Lung microvascular endothelial cell (primary cell): ENCODE measurements around the gene CRKL. TPM values are rescaled to one million over a fixed set of nuclear protein-coding genes. Genes with fewer than 3 reads are reported as not detected.

Experiments
- DNase-seq, 2 donors: peaks; one replicate each; pipeline versions ENCODE4 v3.0.0 to v3.0.0-alpha.2; 2010; ENCODE audit warnings: low read depth in 2 of 2
- total RNA-seq: library from RNA; depleted of rRNA; stranded (reverse); fragments of >200 nt; gene quantifications from 2 replicates; pipeline ENCODE4 v1.2.1, GENCODE V29; 2014

Gene CRKL
- total RNA-seq, 1 donor from 2014 or later = 34.3 TPM

DNA sequence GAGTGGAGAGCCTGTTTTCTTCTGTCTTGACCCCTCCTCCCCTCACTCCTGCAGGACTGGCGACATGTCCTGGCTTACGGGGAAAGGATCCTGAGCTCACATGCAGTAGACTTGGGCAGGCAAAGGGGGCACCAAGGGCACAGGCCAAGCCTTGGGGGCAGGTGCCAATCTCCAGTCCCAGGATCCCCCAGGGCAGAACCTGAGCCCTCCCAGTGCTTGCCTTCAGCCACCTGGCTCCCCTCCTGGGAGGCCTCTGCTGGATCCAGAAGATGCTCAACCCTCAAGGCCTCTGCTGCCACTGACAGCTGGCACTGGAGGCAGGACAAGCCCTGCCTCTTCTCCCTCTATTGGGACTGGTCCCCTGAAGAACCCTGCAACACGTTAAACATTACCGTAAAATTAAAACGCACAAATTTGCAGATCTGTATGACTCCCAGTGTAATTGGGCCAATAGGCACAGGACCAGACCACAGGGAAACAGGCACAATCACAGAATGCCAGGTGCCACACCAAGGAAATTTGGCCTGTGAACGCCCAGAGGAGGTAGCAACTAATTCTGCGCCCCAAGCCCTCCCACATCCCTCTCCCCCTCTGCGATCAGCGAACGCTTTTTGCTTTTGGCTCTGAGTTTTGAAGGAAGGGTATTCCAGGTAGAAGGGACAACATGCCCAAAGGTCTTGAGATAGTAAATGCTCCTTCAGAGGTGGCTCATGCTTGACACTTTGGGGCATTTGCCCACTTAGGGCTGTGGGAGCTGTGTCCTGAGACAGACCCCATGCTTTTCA lies 63.9 kb downstream of the CRKL start:
- DNase-seq = no peak

DNA sequence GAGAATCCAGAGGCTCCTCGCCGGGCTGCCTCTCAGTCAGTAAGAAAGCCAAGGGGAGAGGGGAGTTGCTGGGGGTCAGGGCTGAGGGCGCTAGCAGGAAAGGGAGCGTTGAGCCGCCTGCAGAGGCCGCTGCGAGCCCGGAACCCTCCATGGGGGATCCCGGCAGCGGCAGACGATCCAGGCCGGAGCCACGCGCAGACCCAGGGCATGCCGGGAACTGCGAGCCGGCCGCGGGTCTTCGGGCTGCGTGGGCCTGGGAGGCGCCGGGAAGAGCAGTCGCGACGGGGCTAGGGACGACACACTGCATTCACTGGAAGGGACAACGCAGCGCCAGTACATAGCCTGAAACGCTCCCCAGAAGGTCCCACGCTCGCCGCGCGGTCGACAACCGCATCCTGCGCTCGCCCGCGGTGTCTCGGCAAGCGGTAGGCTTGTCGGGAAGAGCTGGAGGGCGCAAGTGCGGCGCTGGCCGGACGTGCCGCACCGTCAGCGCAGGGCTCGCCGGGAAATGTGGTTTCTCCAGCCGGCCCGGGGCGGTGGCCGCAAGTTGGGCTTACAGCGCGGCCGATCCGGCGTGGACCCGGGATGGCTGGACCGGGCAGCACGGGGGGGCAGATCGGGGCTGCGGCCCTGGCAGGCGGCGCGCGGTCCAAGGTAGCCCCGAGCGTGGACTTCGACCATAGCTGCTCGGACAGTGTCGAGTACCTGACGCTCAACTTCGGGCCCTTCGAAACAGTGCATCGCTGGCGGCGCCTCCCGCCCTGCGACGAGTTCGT lies 64.8 kb downstream of the CRKL start, which contains the start of gene LZTR1:
Gene LZTR1 (plus strand): TSS at position 511 of the 776 bp plus-strand sequence. CDS start 75 bp downstream, at position 586.
- peak; percentile 87 to 89 for DNase-seq

DNA sequence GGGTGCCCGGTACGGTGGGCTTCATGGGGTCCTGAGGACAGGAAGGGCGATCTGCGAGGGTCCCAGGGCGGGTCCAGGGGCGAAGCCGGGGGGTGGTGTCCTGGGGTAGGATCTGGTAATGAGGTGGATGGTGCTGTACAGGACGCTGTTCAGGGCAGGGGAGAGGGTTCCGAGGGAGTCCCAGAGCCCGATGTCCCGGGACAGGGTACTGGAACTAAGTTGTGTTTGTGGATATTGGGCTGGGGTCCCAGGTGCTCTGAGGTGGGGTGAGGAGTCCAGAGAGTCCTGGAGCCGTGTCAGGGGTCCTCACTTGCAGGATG lies 65.3 kb downstream of the CRKL start:
- no peak for DNase-seq

DNA sequence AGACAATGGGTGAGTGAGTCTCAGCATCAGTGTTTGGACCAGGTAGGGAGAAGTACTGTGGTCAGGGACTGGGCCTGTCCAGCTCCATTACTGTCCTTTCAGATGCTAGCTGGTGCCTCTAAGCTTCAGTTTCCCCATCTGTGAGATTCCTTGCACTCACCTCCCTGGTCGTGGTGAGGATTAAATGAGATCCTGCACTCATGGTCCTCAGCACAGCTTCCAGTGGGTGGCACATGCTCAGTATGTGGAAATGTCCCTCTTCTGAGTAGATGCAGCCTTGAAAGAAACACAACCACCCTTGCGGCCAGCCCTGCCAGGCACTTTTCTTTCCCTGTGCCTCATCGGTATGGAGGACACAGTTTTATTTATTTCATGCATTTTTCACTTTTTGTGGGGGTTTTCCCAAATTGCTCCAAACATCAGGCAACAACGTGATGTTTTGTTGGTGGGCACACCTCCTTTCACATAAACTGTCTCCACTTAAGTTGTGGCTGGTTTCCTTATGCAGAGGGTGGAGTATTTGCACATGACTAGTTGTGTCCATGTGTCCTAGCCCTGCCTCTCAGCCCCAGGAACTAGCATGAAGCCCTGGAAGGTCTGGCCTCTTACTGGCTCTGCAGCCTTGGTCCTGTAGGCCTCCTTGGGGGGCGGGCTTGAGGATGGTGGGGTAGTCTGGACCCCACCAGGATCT lies 66.0 kb downstream of the CRKL start:
- DNase-seq = no peak

DNA sequence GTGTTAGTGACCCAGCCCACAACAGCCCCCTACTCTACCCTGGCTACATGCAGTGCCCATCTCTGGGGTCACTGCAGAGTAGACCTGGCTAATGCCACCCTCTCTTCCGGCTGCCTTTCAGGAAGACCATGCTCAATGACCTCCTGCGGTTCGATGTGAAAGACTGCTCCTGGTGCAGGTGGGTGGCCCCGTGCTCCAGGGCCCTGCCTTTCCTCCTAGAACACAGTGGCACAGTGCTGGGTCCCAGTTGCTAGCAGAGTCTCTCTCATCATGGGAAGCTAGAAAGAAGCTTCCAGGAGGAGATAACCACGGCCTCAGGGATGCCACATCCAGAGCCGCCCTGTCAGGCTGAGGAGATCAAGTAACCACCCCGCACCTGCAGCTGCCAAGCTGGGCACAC lies 68.5 kb downstream of the CRKL start:
- DNase-seq = no peak

DNA sequence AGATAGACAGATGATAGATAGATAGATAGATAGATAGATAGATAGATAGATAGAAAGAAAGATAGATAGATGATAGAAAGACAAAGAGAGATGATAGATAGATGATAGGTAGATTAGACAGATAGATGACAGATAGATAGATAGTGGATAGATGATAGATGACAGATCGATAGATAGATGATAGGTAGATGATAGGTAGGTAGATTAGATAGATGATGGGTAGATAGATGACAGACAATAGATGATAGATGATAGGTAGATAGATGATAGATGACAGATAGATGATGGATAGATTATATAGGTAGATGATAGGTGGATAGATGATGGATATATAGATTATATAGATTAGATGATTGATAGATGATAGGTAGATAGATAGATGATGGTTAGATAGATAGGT lies 69.2 kb downstream of the CRKL start:
- no peak for DNase-seq

DNA sequence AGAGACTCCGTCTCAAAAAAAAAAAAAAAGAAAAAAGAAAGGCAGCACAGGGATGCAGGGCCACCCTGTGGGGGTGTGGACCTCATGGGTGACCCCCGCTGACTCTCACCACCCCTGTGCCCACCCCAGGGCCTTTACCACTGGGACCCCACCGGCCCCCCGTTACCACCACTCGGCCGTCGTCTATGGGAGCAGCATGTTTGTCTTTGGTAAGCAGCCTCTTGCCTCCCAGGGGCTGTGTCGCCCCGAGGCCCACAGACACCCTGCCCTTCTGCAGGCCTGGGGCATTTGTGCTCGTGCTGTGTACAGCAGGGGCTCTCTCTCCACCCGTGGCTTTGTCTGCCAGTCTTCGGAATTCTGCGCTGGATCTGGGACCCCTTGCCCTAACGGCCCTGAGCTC lies 70.2 kb downstream of the CRKL start:
- DNase-seq = no peak

DNA sequence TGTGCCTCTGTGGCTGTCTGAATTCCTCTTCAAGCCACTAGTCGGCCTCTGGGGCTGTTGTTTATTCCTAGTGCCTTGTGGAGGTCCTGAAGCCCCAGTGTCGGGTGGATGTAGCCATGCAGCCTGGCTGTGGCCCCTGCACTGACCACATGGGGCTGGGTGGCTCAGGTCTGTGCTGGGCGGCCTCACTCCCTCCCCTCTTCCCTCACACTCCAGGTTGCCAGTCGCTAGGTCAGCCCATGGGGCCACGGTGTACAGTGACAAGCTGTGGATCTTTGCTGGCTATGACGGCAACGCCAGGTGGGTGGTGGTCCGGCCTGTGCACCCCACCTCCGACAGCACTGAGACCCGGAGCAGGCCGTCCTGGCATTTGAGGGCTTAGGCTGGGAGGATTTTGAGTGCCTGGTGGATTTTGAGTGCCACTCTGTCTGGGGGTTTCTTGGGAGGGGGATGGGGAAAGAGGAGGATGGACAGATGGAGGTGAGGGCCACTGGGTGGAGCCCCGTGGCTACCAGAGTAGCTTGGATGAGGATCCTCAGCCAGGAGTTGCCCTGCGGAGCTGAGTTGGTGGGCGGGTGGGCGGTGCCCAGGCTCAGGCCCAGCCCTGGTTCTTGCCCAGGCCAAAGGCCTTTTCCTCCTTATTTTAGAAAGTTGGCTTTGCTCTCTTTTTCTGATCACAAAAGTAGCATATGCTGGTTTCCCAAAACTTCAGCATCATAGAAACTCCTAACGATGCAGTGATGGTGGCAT lies 71.5 kb downstream of the CRKL start:
- DNase-seq = no peak

DNA sequence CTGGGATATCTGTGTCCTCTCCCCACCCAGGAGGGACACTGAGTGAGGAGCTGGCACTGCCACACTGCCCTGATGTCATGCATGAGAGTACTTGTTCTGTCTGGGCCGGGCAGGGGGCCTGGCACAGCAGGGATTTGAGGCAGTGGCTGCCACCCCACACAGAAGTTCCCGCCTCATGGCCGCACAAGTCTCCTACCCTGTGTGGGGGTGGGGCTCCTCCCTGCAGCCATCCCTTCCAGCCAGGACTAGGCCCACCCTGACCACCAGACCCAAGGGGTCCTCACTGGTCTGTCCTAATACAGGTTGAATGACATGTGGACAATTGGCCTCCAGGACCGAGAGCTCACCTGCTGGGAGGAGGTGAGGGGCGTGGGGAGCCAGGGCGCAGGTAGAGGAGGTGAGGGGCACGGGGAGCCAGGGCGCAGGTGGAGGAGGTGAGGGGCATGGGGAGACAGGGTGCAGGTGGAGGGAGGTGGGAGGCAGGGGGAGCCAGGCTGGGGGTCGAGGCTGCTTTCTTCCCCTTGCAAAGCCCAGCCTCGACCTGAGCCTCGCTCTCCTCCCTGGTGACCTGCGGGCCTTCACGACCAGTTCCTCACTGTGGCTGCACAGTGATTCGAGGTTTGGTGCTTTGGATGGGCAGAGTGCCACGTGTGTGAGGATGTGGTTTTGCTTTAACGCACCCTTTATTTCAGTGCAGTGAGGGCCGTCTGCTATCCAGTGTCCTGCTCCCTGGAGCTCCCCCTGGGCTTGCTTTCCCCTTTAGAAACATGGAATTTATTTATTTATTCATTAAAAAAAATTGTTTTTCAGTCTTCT lies 72.3 kb downstream of the CRKL start:
- DNase-seq = no peak

DNA sequence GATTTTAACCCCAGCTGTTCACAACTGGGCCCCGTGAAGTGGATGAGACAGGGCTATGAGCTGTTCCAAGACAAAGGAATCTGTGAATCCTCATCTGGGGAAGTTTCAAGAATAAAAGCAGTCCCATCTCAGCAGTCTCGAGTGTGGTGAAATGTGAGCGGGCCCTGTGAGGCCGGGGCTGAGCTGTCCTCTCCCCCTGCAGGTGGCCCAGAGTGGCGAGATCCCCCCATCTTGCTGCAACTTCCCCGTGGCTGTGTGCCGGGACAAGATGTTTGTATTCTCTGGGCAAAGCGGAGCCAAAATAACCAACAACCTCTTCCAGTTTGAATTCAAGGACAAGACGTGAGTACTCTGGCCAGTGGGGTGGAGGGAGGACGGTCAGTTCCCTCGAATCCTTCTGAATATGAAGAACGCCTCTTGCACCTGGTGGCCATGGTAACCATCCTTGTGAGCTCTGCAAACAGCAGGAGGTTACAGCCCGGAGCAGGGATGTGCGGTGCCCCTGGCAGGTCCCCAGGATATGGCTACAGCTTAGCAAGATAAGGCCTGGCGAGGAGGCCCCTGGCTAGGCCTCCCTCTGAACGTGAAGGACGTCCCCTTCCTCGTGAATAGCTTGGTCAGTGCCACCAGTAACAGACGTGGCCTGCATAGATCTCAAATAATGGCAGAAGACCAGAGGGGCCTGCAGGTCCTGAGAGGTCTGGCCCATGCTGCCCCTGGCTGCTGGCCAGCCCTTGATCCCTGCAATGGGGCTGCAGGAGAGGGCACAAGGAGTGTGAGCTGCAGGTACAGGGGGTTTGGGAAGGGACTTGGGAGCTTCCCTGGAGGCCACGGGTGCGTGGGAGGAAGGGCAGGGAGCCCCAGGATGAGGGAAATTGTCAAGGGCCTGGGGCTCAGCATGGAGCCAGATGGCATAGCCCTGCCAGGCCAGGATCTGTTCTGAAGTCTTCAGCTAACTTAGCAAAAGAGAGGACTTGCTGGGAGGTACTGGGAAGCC lies 73.3 kb downstream of the CRKL start:
- DNase-seq = no peak

DNA sequence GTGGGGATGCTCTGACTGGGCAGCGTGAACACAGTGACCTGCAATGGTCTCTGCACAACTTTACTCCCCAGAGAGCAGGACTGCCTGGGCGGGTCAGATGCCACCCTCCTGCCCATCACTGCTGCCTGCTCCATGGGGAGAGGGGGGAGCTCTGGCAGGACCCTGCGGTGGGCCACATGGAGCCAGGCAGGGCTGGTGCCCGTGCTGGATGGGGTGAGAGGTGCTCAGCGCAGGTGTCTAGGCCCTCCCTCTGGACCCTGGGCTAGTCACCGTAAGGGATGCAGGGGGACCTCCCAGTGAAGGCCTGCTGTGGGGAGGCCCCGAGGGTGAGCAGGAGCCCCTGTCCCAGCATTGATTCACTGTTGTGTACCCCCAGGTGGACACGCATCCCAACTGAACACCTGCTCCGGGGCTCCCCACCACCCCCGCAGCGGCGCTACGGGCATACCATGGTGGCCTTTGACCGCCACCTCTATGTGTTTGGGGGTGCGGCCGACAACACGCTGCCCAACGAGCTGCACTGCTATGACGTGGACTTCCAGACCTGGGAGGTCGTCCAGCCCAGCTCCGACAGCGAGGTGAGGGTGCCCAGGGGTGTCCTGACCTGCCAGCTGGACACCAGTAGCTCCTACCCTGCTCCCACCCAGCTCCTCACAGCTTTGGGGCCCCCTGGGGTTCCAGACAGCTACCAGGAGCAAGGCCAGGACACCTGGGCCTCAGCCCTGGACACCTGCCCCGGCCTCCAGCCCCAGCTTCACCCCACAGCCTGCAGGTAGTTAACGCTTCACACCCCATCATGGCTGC lies 74.2 kb downstream of the CRKL start:
- DNase-seq = no peak

DNA sequence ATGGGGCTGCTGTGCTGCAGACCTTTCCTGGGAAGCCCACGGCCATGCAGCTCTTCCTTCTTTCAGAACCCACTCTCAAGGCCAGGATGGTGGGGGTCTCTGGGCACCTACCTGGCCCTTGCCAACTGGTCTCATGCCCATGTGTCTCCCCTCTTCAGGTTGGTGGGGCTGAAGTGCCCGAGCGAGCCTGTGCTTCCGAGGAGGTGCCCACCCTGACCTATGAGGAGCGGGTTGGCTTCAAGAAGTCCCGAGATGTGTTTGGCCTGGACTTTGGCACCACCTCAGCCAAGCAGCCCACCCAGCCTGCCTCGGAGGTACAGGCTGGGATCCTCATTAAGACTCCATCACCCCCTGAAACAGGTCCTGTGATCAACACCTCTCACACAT lies 74.8 kb downstream of the CRKL start:
- DNase-seq = no peak

DNA sequence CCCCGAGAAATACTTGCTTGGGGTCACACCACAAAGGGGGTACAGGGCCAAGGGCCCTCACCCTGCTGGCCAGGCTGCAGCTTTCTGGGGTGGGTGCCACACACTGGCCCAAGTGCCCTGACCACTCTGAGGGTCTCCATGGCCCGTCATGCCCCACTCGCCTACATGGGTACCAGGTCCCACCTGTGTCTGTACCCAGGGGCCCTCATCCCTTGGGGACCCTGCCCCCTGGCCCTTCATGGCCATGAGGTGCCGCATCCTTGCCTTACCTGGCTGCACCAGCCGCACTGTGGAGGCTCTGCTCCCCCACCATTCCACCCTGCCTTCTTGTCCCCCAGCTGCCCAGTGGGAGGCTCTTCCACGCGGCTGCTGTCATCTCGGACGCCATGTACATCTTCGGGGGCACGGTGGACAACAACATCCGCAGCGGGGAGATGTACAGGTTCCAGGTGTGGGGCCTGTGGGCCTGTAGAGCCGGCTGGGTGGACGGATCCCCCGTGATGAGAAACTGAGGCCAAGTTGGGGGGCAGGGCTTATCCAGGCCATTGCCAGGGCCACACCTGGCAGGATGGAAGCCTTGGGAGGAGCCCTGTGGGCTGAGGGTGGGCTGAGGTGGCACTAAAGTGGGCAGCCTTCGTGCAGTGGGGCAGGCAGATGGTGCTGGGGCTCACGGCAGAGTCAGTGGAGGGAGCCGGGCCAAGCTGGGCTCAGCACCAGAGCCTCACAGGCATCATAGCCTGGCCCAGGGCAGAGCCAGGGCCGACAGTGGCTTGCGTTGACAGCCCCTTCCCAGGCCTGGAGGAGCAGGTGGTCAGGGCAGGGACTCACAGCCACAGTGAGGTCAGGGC lies 75.5 kb downstream of the CRKL start:
- DNase-seq = no peak

DNA sequence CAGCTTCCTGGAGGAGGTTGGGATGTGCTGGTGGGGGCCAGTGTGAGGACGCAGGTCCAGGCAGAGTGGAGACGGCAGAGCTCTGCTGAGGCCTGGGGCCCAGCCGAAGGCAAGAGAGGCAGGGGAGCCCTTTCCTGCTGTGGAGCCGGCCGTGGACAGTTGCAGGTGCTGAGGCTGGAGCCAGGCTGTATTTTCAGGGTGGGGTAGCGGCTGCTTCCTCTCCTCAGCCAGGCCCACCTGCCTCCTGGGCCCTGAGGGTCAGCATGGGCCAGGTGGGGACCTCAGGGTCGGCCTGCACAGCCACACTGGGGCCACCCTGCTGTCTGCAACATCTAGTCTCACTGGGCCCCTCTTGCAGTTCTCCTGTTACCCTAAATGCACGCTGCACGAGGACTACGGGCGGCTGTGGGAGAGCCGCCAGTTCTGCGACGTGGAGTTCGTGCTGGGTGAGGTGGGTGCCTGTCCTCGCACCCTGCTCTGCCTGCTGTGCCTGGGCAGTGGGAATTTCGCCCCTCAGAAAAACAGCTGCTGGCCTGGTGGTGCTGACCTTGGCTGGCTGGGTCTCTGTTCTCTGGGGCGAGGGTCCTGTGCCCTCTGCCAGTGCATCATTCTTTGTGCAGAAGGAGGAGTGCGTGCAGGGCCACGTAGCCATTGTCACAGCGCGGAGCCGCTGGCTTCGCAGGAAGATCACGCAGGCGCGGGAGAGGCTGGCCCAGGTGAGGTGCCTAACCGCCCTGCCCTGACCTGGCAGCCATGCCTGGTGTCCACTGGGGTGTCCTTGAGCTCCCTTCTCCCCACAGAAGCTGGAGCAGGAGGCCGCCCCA lies 76.3 kb downstream of the CRKL start:
- DNase-seq = no peak

DNA sequence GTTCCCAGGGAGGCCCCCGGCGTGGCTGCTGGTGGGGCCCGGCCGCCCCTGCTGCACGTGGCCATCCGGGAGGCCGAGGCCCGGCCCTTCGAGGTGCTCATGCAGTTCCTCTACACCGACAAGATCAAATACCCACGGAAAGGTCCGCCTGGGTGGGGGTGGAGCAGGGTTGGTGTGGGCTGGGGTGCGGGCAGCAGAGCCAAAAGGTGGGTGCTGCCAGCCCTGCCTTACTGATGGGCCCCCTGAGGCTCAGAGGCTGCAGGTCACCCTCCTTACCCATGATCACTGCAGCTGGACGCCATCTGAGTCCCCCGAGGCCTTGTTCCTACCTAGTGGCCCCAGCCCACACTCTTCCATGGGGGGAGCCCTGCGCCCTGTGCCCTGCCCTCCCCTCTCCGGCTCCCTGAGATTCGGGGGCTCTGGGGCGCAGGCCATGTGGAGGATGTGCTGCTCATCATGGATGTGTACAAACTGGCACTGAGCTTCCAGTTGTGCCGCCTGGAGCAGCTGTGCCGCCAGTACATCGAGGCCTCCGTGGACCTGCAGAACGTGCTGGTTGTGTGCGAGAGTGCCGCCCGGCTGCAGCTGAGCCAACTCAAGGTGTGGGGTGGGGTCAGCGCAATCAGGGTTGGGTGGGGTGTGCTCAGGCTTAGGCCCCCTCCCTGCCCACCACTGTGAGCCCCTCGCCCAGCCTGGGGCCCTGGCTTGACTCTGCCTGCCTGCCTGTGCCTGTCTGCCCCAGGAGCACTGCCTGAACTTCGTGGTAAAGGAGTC lies 77.1 kb downstream of the CRKL start:
- no peak for DNase-seq

DNA sequence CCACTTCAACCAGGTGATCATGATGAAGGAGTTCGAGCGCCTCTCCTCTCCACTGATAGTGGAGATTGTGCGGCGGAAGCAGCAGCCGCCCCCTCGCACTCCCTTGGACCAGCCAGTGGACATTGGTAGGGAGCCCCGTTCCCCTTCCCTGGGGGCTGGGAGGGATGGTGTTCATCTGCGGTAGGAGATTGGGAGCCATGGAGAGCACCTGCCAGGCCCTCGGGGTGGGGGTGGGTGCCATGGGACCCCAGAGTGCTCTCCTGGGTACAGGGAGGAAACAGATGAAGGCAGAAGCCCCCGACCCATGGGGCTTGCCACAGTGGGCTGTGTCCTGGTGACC lies 77.7 kb downstream of the CRKL start:
- no peak for DNase-seq
